Psoas muscle (tissue), 8 donors: ENCODE measurements around the gene SOCS1. TPM values are rescaled to one million over a fixed set of nuclear protein-coding genes. Genes with fewer than 3 reads are reported as not detected.

Experiments used
- ATAC-seq, 4 donors: fragments of 200-7000 bp; cut with Tn5 transposase; one replicate each; pipeline ENCODE4 v1.9.1; 2020; ENCODE audit warnings: moderate library complexity in 3 of 4, mild to moderate bottlenecking in 2 of 4
- DNase-seq, 2 donors: peaks; one replicate each; pipeline ENCODE4 v3.0.0-alpha.2; 2020
- H3K27ac ChIP-seq: fragments of 200-600 bp; one replicate; pipeline ENCODE4 v1.8.0; 2022
- H3K27me3 ChIP-seq, 3 donors: fragments of 200-600 bp in 1 of 3; one replicate each; pipeline versions ENCODE4 v1.6.1 to v1.8.0; 2013 to 2022; ENCODE audit warnings: low read length in 2 of 3, mild to moderate bottlenecking in 2 of 3, moderate library complexity in 1 of 3; ENCODE audit not compliant: insufficient read depth in 3 of 3
- H3K36me3 ChIP-seq, 2 donors: fragments of 200-600 bp in 1 of 2; one replicate each; pipeline versions ENCODE4 v1.6.1 to v1.8.0; 2013 to 2022; ENCODE audit warnings: low read depth in 1 of 2, mild to moderate bottlenecking in 1 of 2, moderate library complexity in 1 of 2; ENCODE audit not compliant: insufficient read depth in 1 of 2
- H3K4me1 ChIP-seq: fragments of 200-600 bp; one replicate; pipeline ENCODE4 v1.8.0; 2022
- H3K4me3 ChIP-seq: fragments of 200-600 bp; one replicate; pipeline ENCODE4 v1.8.0; 2022; ENCODE audit warnings: mild to moderate bottlenecking
- H3K9me3 ChIP-seq: fragments of 200-600 bp; one replicate; pipeline ENCODE4 v1.8.0; 2022
- CTCF ChIP-seq: fragments of 200-600 bp; IDR thresholded peaks from one replicate; pipeline ENCODE4 v1.8.0; 2022; ENCODE audit warnings: antibody characterized with exemption
- WGBS, 3 donors: extraction: QIAGEN DNeasy Blood & Tissue Kit; methylation state at CpG; one replicate each; pipeline versions ENCODE4 v1.1.6 to v1.1.7; 2013; 5-methylcytosine and 5-hydroxymethylcytosine counted together
- intact Hi-C, 2 donors: fragments of 100-400 bp; cut with DNase I; formaldehyde crosslinking; loops; one replicate each; pipeline versions ENCODE4 v1.11.0 to v1.14.2; 2022
- polyA plus RNA-seq, 3 donors: library from polyadenylated mRNA; stranded (reverse); fragments of 200-250 nt; gene quantifications; one replicate each; pipeline ENCODE4 v1.2.3, GENCODE V29; 2013
- total RNA-seq, 4 donors: library from RNA; stranded (reverse); fragmentation: NEBNext Ultra II Directional in 2 of 4; extraction: Animal tissue kit (Norgen Biotek cat#: 25700) in 2 of 4; gene quantifications; one replicate each; pipeline versions ENCODE4 v1.2.1 to v1.2.4, GENCODE V29; 2021 to 2023
- donor health status: healthy with polysubstance abuse.
- donor health status: DM: no; HTN: no; CAD: no; lungs with moderate emphysema.
- donor health status: Bipolar disorder and iron deficiency.
- donor health status: healthy.
- donor health status: DM: yes; HTN: yes; CAD: no.
- donor health status: DM: no; HTN: no; CAD: no.
- donor health status: DM: no; HTN: no; CAD: no.
- donor health status: DM: yes; HTN: yes; CAD: no.

Gene SOCS1
- total and polyA plus RNA-seq, 7 donors: 0.44 to 12.6 (median 2.1) TPM

GRCh38 chr16:11245988-11246387 lies 10.0 kb downstream of the SOCS1 start:
- H3K36me3 ChIP-seq: no peaks in the 10 kb centered on the region
- TF ChIP-seq CTCF: no peak
- H3K4me1 ChIP-seq: peaks cover under 1% of the 10 kb centered on the region
- ATAC-seq (no peak), DNase-seq (no peak)
- no peak overlapping the region for H3K4me3 ChIP-seq
- H3K27ac ChIP-seq: no peak overlapping the region
- no peaks in the 10 kb centered on the region for H3K27me3 ChIP-seq
- H3K9me3 ChIP-seq: no peaks in the 10 kb centered on the region
- intact Hi-C loops: no loop called here

DNA sequence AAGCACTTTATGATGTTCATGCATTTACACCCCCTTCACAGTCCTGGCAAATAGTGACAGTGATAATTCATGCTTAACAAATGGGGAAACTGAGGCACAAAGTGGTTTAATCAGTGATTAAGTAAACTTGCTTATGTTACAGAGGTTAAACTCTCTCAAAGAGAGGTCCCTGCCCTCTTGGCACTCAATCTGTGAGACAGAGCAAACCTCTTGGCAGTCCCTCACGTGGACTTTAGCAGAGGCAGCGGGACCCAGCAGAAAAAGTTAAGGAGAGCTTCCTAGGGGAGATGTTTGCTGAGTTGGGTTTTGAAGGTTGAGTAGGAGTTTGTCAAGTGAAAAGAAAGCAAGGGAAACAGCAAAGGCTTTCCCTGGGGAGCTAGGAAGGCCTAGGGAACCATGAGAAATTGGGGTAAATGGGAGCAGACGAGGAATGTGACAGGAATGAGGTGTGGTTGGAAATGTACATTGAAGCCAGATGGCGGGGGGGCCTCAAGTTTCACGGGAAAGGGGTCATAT lies 10.7 kb downstream of the SOCS1 start:
- intact Hi-C loops: no loop called here
- 70 to 77% (median 76%) methylated on average over 5 of the region's 5 CpGs for WGBS, 3 donors
- Histone ChIP-seq H3K27ac (no peak overlapping the region), H3K4me1 (peaks cover 8% of the 10 kb centered on the region), H3K27me3 (no peaks in the 10 kb centered on the region), H3K9me3 (no peaks in the 10 kb centered on the region), H3K36me3 (no peaks in the 10 kb centered on the region), H3K4me3 (no peak overlapping the region)
- DNase-seq (no peak), ATAC-seq (no peak)
- no peak for TF ChIP-seq CTCF

- H3K9me3 ChIP-seq: no peaks in the 10 kb centered on the region
- WGBS, 3 donors: 67 to 72% (median 72%) methylated on average over 12 of the region's 12 CpGs
- H3K27me3 ChIP-seq: no peaks in the 10 kb centered on the region
- ATAC-seq (no peak), DNase-seq (no peak)
- no peak overlapping the region for H3K4me3 ChIP-seq
- TF ChIP-seq CTCF: no peak
- peaks cover 13% of the 10 kb centered on the region for H3K4me1 ChIP-seq
- H3K27ac ChIP-seq: no peak overlapping the region
- no peaks in the 10 kb centered on the region for H3K36me3 ChIP-seq
- intact Hi-C loops: no loop called here
These were observed 13.3 kb downstream of the SOCS1 start for GRCh38 chr16:11242658-11243057.

GRCh38 chr16:11241480-11242204 lies 14.4 kb downstream of the SOCS1 start:
- WGBS, 3 donors: 94% methylated on average over 5 of the region's 5 CpGs
- DNase-seq (no peak), ATAC-seq (no peak)
- no peaks in the 10 kb centered on the region for H3K36me3 ChIP-seq
- peaks cover 13% of the 10 kb centered on the region for H3K4me1 ChIP-seq
- H3K27me3 ChIP-seq: no peaks in the 10 kb centered on the region
- H3K27ac ChIP-seq: no peak overlapping the region
- no peak overlapping the region for H3K4me3 ChIP-seq
- H3K9me3 ChIP-seq: no peaks in the 10 kb centered on the region
- intact Hi-C loops: no loop called here
- TF ChIP-seq CTCF: no peak
